Measurements from ENCODE around the gene POC5. TPM values are rescaled to one million over a fixed set of nuclear protein-coding genes. Genes with fewer than 3 reads are reported as not detected.

POC5 gene
- total RNA-seq, 1 donor from 2014 or later, result 9.0 TPM

GRCh38 chr5:75694781-75695180 lies 22.5 kb downstream of the POC5 start:
- no peak overlapping the region for H3K4me2 ChIP-seq (ENCODE audit: low read length)
- H3K4me3 ChIP-seq (ENCODE audit: insufficient read depth, low read depth, low read length), result no peak overlapping the region
- TF ChIP-seq EZH2 (IDR thresholded peaks at IDR 0.05; ENCODE audit: insufficient read depth, low read length), result no peak
- TF ChIP-seq CTCF (IDR thresholded peaks at IDR 0.05; ENCODE audit: insufficient read depth, low read depth, low read length), result no peak
- no peak overlapping the region for H3K4me3 Mint-ChIP-seq (ENCODE audit: unreplicated experiment)
- peaks cover 6% of the 10 kb centered on the region for H3K36me3 Mint-ChIP-seq (ENCODE audit: low read depth, unreplicated experiment)
- DNase-seq (ENCODE audit: low read depth) (no peak), FAIRE-seq (no peak)
- no peaks in the 10 kb centered on the region for H3K9me3 ChIP-seq (ENCODE audit: insufficient read depth, low read depth, low read length)
- H3K9ac ChIP-seq (ENCODE audit: low read length), result no peak overlapping the region
- no peak overlapping the region for H3K27ac Mint-ChIP-seq (ENCODE audit: unreplicated experiment)
- H3K36me3 ChIP-seq (ENCODE audit: insufficient read depth, low read length), result peaks cover 5% of the 10 kb centered on the region
- no peaks in the 10 kb centered on the region for H4K20me1 ChIP-seq (ENCODE audit: insufficient read depth, low read length)
- H3K4me1 Mint-ChIP-seq (ENCODE audit: low read depth, unreplicated experiment), result no peaks in the 10 kb centered on the region
- no peaks in the 10 kb centered on the region for H3K27me3 ChIP-seq (ENCODE audit: insufficient read depth, low read length)
- H3K79me2 ChIP-seq (ENCODE audit: insufficient read depth, low read length), result no peaks in the 10 kb centered on the region
- H3K9me3 Mint-ChIP-seq (ENCODE audit: unreplicated experiment), result no peaks in the 10 kb centered on the region
- no peak overlapping the region for H3K27ac ChIP-seq (ENCODE audit: low read depth, low read length)
- H2AFZ ChIP-seq (ENCODE audit: low read depth, low read length), result no peak overlapping the region
- H3K4me1 ChIP-seq (ENCODE audit: insufficient read depth, low read length), result no peaks in the 10 kb centered on the region
- no peaks in the 10 kb centered on the region for H3K27me3 Mint-ChIP-seq (ENCODE audit: low read depth, unreplicated experiment)

- no peak for TF ChIP-seq EZH2 (IDR thresholded peaks at IDR 0.05; ENCODE audit: insufficient read depth, low read length)
- TF ChIP-seq CTCF (IDR thresholded peaks at IDR 0.05; ENCODE audit: insufficient read depth, low read depth, low read length), result no peak
- FAIRE-seq, result no peak
- H3K4me3 Mint-ChIP-seq (ENCODE audit: unreplicated experiment), result no peak overlapping the region
- H3K9me3 Mint-ChIP-seq (ENCODE audit: unreplicated experiment), result no peaks in the 10 kb centered on the region
- no peak overlapping the region for H3K4me3 ChIP-seq (ENCODE audit: insufficient read depth, low read depth, low read length)
- no peaks in the 10 kb centered on the region for H3K4me1 ChIP-seq (ENCODE audit: insufficient read depth, low read length)
- no peaks in the 10 kb centered on the region for H3K79me2 ChIP-seq (ENCODE audit: insufficient read depth, low read length)
- no peak for DNase-seq (ENCODE audit: low read depth)
- no peak overlapping the region for H3K9ac ChIP-seq (ENCODE audit: low read length)
- no peak overlapping the region for H3K4me2 ChIP-seq (ENCODE audit: low read length)
- H3K27ac Mint-ChIP-seq (ENCODE audit: unreplicated experiment), result no peak overlapping the region
- peaks cover 18% of the 10 kb centered on the region for H3K36me3 ChIP-seq (ENCODE audit: insufficient read depth, low read length)
- H3K27me3 ChIP-seq (ENCODE audit: insufficient read depth, low read length), result no peaks in the 10 kb centered on the region
- no peaks in the 10 kb centered on the region for H3K9me3 ChIP-seq (ENCODE audit: insufficient read depth, low read depth, low read length)
- no peaks in the 10 kb centered on the region for H3K4me1 Mint-ChIP-seq (ENCODE audit: low read depth, unreplicated experiment)
- no peaks in the 10 kb centered on the region for H4K20me1 ChIP-seq (ENCODE audit: insufficient read depth, low read length)
- peaks cover 3% of the 10 kb centered on the region for H3K36me3 Mint-ChIP-seq (ENCODE audit: low read depth, unreplicated experiment)
- no peak overlapping the region for H2AFZ ChIP-seq (ENCODE audit: low read depth, low read length)
- H3K27ac ChIP-seq (ENCODE audit: low read depth, low read length), result no peak overlapping the region
- no peaks in the 10 kb centered on the region for H3K27me3 Mint-ChIP-seq (ENCODE audit: low read depth, unreplicated experiment)
Measured at GRCh38 chr5:75690669-75691068, 26.6 kb downstream of the POC5 start.

GRCh38 chr5:75686480-75686879 lies 30.8 kb downstream of the POC5 start:
- no peak for FAIRE-seq
- no peak overlapping the region for H3K4me3 ChIP-seq (ENCODE audit: insufficient read depth, low read depth, low read length)
- H3K27ac ChIP-seq (ENCODE audit: low read depth, low read length), result no peak overlapping the region
- H3K27ac Mint-ChIP-seq (ENCODE audit: unreplicated experiment), result no peak overlapping the region
- no peaks in the 10 kb centered on the region for H3K4me1 Mint-ChIP-seq (ENCODE audit: low read depth, unreplicated experiment)
- H2AFZ ChIP-seq (ENCODE audit: low read depth, low read length), result no peak overlapping the region
- H3K27me3 Mint-ChIP-seq (ENCODE audit: low read depth, unreplicated experiment), result no peaks in the 10 kb centered on the region
- peaks cover 17% of the 10 kb centered on the region for H3K36me3 ChIP-seq (ENCODE audit: insufficient read depth, low read length)
- H3K4me2 ChIP-seq (ENCODE audit: low read length), result no peak overlapping the region
- TF ChIP-seq EZH2 (IDR thresholded peaks at IDR 0.05; ENCODE audit: insufficient read depth, low read length) (no peak), CTCF (IDR thresholded peaks at IDR 0.05; ENCODE audit: insufficient read depth, low read depth, low read length) (no peak)
- DNase-seq (ENCODE audit: low read depth), result no peak
- no peaks in the 10 kb centered on the region for H3K9me3 ChIP-seq (ENCODE audit: insufficient read depth, low read depth, low read length)
- peaks cover 2% of the 10 kb centered on the region for H3K36me3 Mint-ChIP-seq (ENCODE audit: low read depth, unreplicated experiment)
- no peaks in the 10 kb centered on the region for H4K20me1 ChIP-seq (ENCODE audit: insufficient read depth, low read length)
- H3K9me3 Mint-ChIP-seq (ENCODE audit: unreplicated experiment), result no peaks in the 10 kb centered on the region
- H3K27me3 ChIP-seq (ENCODE audit: insufficient read depth, low read length), result no peaks in the 10 kb centered on the region
- no peak overlapping the region for H3K4me3 Mint-ChIP-seq (ENCODE audit: unreplicated experiment)
- no peaks in the 10 kb centered on the region for H3K79me2 ChIP-seq (ENCODE audit: insufficient read depth, low read length)
- no peaks in the 10 kb centered on the region for H3K4me1 ChIP-seq (ENCODE audit: insufficient read depth, low read length)
- no peak overlapping the region for H3K9ac ChIP-seq (ENCODE audit: low read length)

Measured in astrocyte (in vitro differentiated cells and primary cell).